GM18870 (cell line): ENCODE results near the gene SLC47A2.

Experiments used
- ATAC-seq: cut with Tn5 transposase; IDR thresholded peaks from one replicate; pipeline ENCODE4 v1.9.1; 2021; ENCODE audit warnings: moderate library complexity; ENCODE audit not compliant: unreplicated experiment

Gene SLC47A2

GRCh38 chr17:19728084-19728495, 11.7 kb upstream of the SLC47A2 start:
- no peak for ATAC-seq

GRCh38 chr17:19727501-19728078, 11.2 kb upstream of the SLC47A2 start:
- ATAC-seq = no peak

DNA sequence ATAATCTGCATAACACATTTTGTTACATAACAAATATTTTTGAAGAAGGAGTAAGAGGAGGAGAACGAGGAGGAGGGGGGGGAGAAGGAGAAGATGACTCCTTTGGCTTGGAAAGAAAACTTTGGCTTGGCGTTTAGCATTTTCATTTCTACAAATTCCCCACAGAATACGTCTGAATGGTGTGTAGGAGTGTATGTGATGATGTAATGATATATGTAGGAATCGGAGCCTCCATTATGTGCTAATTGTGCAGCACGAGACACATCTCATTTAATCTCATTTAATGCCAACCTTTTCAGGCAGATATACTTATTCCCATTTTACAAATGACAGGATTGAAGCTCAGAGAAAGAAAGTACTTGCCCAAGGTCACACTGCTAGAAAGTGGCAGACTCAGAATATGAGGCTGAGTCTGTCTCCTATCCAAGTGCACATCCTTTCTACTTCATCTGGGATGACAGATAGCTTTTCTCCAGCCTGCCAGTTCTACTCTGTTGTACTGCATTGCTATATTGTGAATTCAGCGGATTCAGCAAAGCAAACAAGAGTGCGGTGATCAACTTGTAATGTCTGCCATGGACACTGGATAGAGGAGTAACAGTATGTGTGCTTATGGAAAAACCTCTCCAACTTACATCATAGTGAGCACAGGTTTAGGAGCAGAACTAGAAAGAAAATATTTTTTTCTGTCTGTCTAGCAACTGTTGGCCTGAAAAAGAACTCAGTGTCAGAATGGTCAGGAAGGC, 10.4 kb upstream of the SLC47A2 start:
- ATAC-seq = no peak

GRCh38 chr17:19725486-19725885, 9.1 kb upstream of the SLC47A2 start:
- no peak for ATAC-seq

GRCh38 chr17:19724501-19725420, 8.4 kb upstream of the SLC47A2 start:
- ATAC-seq = no peak

- no peak for ATAC-seq
Measured at GRCh38 chr17:19723964-19724363, 7.6 kb upstream of the SLC47A2 start.

GRCh38 chr17:19720631-19721426, 4.4 kb upstream of the SLC47A2 start:
- no peak for ATAC-seq

DNA sequence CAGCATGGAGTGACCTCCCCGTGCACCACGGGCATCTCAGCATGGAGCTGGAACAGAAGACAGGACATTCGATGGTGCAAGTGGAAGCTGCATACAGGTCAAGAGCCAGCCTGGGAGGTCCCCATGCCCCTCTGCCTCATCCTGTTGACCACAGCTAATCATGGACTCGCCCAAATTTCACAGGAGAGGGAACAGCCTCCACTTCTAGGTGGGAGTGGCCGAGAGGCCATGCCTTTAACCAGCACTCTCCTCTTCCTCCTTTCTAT, 3.8 kb upstream of the SLC47A2 start:
- no peak for ATAC-seq

- ATAC-seq = no peak
Measured at GRCh38 chr17:19719355-19720209, 3.2 kb upstream of the SLC47A2 start.

GRCh38 chr17:19718613-19719354, 2.4 kb upstream of the SLC47A2 start:
- ATAC-seq = no peak

DNA sequence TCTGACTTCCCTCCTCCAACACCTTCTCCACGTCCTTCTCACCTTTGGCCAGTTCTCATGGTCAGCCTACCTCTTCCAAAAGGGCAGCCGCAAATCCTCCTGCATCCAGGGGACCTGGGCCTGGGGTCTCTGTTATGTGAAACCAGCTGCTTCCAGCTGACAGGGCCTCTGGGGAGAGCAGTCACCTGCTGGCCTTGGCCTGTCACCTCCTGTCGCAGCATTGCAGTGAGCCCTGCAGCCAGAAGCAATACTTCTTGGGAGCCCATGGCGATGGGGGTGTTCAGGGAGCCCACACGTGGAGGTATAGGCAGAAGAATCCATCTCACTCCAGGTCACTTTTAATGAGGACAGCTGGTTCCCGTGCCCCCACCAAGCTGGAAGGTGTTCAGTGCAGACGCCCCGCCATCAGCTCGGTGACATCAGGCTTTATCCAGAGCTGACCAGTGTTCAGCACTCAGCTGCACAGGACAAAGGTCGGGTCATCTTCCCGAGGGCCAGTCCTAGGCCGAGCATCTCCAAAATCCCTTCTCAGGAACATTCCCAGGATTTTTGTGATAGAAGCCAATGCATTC, 1.7 kb upstream of the SLC47A2 start:
- ATAC-seq = no peak

GRCh38 chr17:19717411-19717908, 1.1 kb upstream of the SLC47A2 start:
- ATAC-seq = no peak

DNA sequence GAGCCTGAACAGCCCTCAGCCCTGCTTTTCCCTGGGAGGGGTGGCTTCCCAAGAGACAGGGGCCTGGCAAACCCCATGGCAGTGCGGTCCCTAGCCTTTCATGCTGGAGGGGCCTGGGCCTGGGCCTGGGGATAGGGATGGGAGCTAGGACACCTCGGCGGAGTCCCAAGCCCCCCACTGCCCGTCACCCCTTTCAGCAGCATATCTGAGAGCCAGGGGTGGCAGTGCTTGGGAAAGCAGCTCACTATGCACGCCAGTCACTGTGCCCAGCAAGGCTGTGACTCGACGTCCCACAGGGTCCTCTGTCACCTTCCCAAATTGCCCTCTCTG, 612 bp upstream of the SLC47A2 start:
- ATAC-seq = no peak

GRCh38 chr17:19714542-19715411, 1.6 kb downstream of the SLC47A2 start:
- ATAC-seq = no peak

GRCh38 chr17:19713901-19714361, 2.5 kb downstream of the SLC47A2 start:
- no peak for ATAC-seq

DNA sequence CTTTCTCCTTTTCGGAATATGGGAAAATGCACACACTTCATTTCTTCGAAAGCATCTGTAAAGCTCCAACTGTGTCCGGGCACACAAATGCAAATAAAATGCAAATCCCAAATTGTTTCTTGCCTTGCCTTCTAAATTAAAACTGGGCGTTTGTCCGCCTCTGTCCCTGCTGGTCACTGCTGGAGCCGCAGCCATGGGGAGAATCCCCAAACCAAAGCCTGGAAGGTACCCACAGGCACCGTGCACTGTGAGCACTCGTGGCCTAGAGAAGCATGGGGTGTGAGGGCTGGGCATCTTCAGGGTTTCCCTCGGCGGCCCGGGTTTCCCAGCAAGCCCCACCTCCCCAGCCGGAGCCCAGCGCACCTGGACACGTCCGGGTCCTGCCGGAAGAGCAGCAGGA, 2.9 kb downstream of the SLC47A2 start:
- no peak for ATAC-seq

DNA sequence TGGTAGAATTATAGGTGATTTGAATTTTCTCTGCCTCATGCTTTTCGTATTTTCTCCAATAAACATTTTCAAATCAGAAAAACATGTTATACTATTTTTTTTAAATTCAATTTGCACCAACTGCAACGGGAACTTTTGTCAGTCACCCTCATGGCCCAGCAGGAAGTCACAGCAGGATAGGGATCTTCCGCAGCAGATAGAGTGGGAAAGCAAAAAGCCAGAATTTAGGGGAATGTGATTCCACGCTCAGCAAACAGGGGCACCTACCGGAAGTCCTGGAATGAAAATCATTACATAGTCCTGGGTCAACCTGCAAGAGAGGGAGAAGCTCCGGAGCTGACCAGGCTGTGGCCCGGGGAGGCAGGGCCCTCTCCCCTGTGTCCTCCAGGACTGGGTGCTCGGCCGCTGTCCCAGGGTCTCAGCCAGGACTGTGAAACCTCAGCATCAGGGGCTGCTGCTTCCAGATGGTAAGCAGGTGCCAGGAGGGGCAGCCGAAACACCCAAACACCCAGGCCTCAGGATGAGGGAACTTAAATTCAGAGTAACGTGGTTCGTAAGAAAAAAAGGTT, 3.9 kb downstream of the SLC47A2 start:
- ATAC-seq = no peak

GRCh38 chr17:19709841-19710240, 6.5 kb downstream of the SLC47A2 start:
- no peak for ATAC-seq
